Kidney (tissue), 14 donors: ENCODE measurements around the gene DDX6. TPM values are rescaled to one million over a fixed set of nuclear protein-coding genes. Genes with fewer than 3 reads are reported as not detected.
"Not testable (repeated sequence)": the region's sequence is repeated elsewhere in the genome, so short reads cannot be mapped to it uniquely, and the experiment has no call there.

ENCODE experiments used
- DNase-seq, 5 donors: peaks; one replicate each; pipeline ENCODE4 v3.0.0-alpha.2; 2013 to 2020
- FAIRE-seq: peaks from 2 replicates; lab custom pipeline; 2012; peaks lifted over from hg19 to GRCh38; lab: Jason Lieb, UNC
- H3K27ac ChIP-seq, 2 donors: one replicate each; pipeline ENCODE4 v1.7.0; 2013; ENCODE audit warnings: low read depth in 2 of 2, low read length in 2 of 2, inconsistent platforms in 1 of 2
- H3K27me3 ChIP-seq: one replicate; pipeline ENCODE4 v1.7.1; 2013; ENCODE audit warnings: low read length, inconsistent platforms; ENCODE audit not compliant: control insufficient read depth, insufficient read depth
- H3K36me3 ChIP-seq, 3 donors: one replicate each; pipeline versions ENCODE4 v1.7.0 to v1.7.1; 2013; ENCODE audit warnings: low read length in 3 of 3, control low read depth in 1 of 3, inconsistent platforms in 1 of 3; ENCODE audit not compliant: insufficient read depth in 3 of 3, control insufficient read depth in 2 of 3
- H3K4me1 ChIP-seq, 3 donors: one replicate each; pipeline versions ENCODE4 v1.7.0 to v1.7.1; 2013; ENCODE audit warnings: low read length in 3 of 3, inconsistent platforms in 1 of 3, low read depth in 1 of 3; ENCODE audit not compliant: control insufficient read depth in 2 of 3, insufficient read depth in 2 of 3
- H3K4me3 ChIP-seq, 3 donors: one replicate each; pipeline versions ENCODE4 v1.7.0 to v1.8.1; 2013; ENCODE audit warnings: low read length in 3 of 3, control low read depth in 1 of 3, inconsistent platforms in 1 of 3
- H3K9ac ChIP-seq, 3 donors: one replicate each; pipeline versions ENCODE4 v1.7.0 to v1.7.1; 2013; ENCODE audit warnings: low read length in 3 of 3, control low read depth in 1 of 3, inconsistent platforms in 1 of 3
- H3K9me3 ChIP-seq, 3 donors: one replicate each; pipeline versions ENCODE4 v1.7.0 to v1.7.1; 2013; ENCODE audit warnings: low read length in 3 of 3, control low read depth in 1 of 3, inconsistent platforms in 1 of 3; ENCODE audit not compliant: control insufficient read depth in 2 of 3, insufficient read depth in 1 of 3
- CTCF ChIP-seq: IDR thresholded peaks from 3 replicates; pipeline ENCODE4 v1.5.1; 2012; ENCODE audit warnings: mild to moderate bottlenecking, moderate library complexity, borderline replicate concordance; ENCODE audit not compliant: insufficient read depth; ENCODE audit errors: extremely low read depth
- intact Hi-C: fragments of 100-400 bp; cut with DNase I; formaldehyde crosslinking; loops from one replicate; pipeline ENCODE4 v1.11.1; 2022
- polyA plus RNA-seq: library from polyadenylated mRNA; stranded (reverse); fragments of 350-450 nt; fragmentation: Illumina TruSeq; extraction: RNeasy Lipid Tissue Mini Kit (QIAGEN cat#74804); gene quantifications from one replicate; pipeline ENCODE4 v1.2.3, GENCODE V29; 2014; ENCODE audit warnings: low read depth, low replicate concordance; ENCODE audit not compliant: insufficient read depth
- total RNA-seq: library from RNA; stranded (reverse); fragmentation: NEBNext Ultra II Directional; extraction: Animal tissue kit (Norgen Biotek cat#: 25700); gene quantifications from one replicate; pipeline ENCODE4 v1.2.1, GENCODE V29; 2021
- donor health status: control.
- donor health status: control.
- donor health status: control.
- donor health status: control.
- donor health status: control.
- donor health status: DM: yes; HTN: yes; CAD: no.
- donor health status: Normal renal cell carcinoma (clear cell type).

The DDX6 gene
- total and polyA plus RNA-seq, 2 donors from 2014 or later, result 22.5 to 121 TPM

- DNase-seq (no peak), FAIRE-seq (no peak)
- intact Hi-C loops, result no loop called here
- no peak overlapping the region for H3K4me3 ChIP-seq
- H3K36me3 ChIP-seq, result no peaks in the 10 kb centered on the region
- no peaks in the 10 kb centered on the region for H3K9me3 ChIP-seq
- no peak overlapping the region for H3K9ac ChIP-seq
- H3K4me1 ChIP-seq, result no peaks in the 10 kb centered on the region
- no peak for TF ChIP-seq CTCF
- no peak overlapping the region for H3K27ac ChIP-seq
- no peaks in the 10 kb centered on the region for H3K27me3 ChIP-seq
These were observed 46.9 kb upstream of the DDX6 start for GRCh38 chr11:118837868-118838267.

GRCh38 chr11:118834427-118835028, 43.6 kb upstream of the DDX6 start:
- H3K4me1 ChIP-seq, result no peaks in the 10 kb centered on the region
- intact Hi-C loops, result no loop called here
- no peak for DNase-seq
- no peak for TF ChIP-seq CTCF
- no peak overlapping the region for H3K4me3 ChIP-seq
- H3K36me3 ChIP-seq, result no peaks in the 10 kb centered on the region
- FAIRE-seq, result no peak
- no peak overlapping the region for H3K27ac ChIP-seq
- no peaks in the 10 kb centered on the region for H3K9me3 ChIP-seq
- H3K9ac ChIP-seq, result no peak overlapping the region
- H3K27me3 ChIP-seq, result no peaks in the 10 kb centered on the region

GRCh38 chr11:118827118-118827517, 36.2 kb upstream of the DDX6 start:
- intact Hi-C loops, result no loop called here
- TF ChIP-seq CTCF, result no peak
- Histone ChIP-seq H3K36me3 (no peaks in the 10 kb centered on the region), H3K9me3 (no peaks in the 10 kb centered on the region), H3K27me3 (no peaks in the 10 kb centered on the region), H3K4me3 (no peak overlapping the region), H3K9ac (no peak overlapping the region), H3K4me1 (no peaks in the 10 kb centered on the region), H3K27ac (no peak overlapping the region)
- DNase-seq, result no peak
- no peak for FAIRE-seq

GRCh38 chr11:118822936-118823510, 32.1 kb upstream of the DDX6 start:
- H3K4me3 ChIP-seq, H3K9me3 ChIP-seq, H3K27ac ChIP-seq, H3K4me1 ChIP-seq, FAIRE-seq, DNase-seq, H3K9ac ChIP-seq, H3K27me3 ChIP-seq, intact Hi-C loops, H3K36me3 ChIP-seq: not testable (repeated sequence)
